ENCODE results near the gene SPON1.

The SPON1 gene

DNA sequence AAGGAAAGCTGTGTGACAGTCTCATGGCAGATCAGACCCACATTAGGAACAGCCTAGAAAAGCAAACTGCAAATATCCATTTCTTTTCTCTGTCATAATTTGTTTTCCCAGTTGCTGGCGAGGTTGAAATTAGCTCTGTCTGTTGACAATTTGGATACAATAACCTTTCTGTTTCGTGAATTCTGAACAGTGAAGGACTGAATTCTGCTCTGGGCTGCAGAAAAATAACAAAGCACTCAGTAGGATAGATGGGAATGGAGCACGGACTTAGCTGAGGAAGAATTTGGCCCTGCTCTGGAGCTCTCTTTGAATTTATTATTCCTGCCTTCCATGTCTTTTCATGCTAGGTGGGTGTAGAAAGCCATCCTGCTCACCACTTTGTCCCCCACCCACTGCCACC is 256.2 kb downstream of the SPON1 start:
- H3K9me2 ChIP-seq (replicated peaks; ENCODE audit: low read depth, low read length) = no peaks in the 10 kb centered on the region
- no peaks in the 10 kb centered on the region for H3K4me1 ChIP-seq (ENCODE audit: insufficient read depth, low read length, poor library complexity, severe bottlenecking)
- no peaks in the 10 kb centered on the region for H3K36me3 ChIP-seq (ENCODE audit: insufficient read depth, low read length)
- no peak overlapping the region for H3K9ac ChIP-seq (ENCODE audit: low read depth, low read length, poor library complexity, severe bottlenecking)
- H3K4me2 ChIP-seq (ENCODE audit: low read depth, low read length, poor library complexity, severe bottlenecking) = no peak overlapping the region
- H3F3A ChIP-seq (ENCODE audit: low read depth) = no peaks in the 10 kb centered on the region
- H3K4me3 ChIP-seq (ENCODE audit: low read length, poor library complexity, severe bottlenecking) = no peak overlapping the region
- H3K9me3 ChIP-seq (ENCODE audit: insufficient read depth, low read depth, low read length) = no peaks in the 10 kb centered on the region
- no peak for TF ChIP-seq EZH2phosphoT487 (IDR thresholded peaks at IDR 0.05; ENCODE audit: borderline replicate concordance)
- TF ChIP-seq, protein P1, sequence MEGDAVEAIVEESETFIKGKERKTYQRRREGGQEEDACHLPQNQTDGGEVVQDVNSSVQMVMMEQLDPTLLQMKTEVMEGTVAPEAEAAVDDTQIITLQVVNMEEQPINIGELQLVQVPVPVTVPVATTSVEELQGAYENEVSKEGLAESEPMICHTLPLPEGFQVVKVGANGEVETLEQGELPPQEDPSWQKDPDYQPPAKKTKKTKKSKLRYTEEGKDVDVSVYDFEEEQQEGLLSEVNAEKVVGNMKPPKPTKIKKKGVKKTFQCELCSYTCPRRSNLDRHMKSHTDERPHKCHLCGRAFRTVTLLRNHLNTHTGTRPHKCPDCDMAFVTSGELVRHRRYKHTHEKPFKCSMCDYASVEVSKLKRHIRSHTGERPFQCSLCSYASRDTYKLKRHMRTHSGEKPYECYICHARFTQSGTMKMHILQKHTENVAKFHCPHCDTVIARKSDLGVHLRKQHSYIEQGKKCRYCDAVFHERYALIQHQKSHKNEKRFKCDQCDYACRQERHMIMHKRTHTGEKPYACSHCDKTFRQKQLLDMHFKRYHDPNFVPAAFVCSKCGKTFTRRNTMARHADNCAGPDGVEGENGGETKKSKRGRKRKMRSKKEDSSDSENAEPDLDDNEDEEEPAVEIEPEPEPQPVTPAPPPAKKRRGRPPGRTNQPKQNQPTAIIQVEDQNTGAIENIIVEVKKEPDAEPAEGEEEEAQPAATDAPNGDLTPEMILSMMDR (conservative IDR thresholded peaks at IDR 0.05; ENCODE audit: low read length) = no peak
- H3K27me3 ChIP-seq (ENCODE audit: insufficient read depth, low read length, poor library complexity, severe bottlenecking) = no peaks in the 10 kb centered on the region
- H2AFZ ChIP-seq (ENCODE audit: low read length) = no peak overlapping the region
- H4K20me1 ChIP-seq (ENCODE audit: insufficient read depth, low read length, poor library complexity, severe bottlenecking) = no peaks in the 10 kb centered on the region
- H3K79me2 ChIP-seq (ENCODE audit: insufficient read depth, low read length) = no peaks in the 10 kb centered on the region

DNA sequence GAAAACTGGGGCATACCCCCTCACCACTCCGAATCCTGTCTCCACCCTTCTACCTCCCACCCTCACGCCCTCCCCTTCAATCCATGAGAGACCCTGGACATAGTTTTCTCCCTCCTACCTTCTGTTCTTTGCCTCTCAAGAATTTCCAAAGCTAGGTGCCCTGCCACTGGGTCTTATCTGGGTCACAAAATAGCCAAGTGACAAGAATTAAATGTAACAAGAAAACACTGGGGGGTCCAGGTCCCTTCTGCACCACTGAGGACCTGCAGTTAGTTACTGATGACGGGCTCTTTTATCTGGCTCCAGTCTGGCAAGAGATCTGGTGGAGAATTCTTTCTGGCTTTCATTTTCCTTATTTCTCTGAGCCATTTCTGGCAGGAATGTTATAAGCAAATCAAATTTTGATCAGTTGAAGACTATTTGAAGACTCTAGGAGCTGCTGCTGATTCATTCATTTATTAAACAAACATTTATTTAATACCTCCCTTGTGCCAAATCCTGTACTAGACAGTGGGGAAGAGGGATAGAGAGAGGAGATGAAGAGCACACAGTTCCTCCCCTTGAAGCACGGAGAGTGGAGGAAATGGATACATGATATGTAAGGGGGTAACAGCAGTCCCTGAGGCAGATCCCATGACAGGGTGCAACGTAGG is 261.2 kb downstream of the SPON1 start:
- H3K36me3 ChIP-seq (ENCODE audit: insufficient read depth, low read length) = no peaks in the 10 kb centered on the region
- H2AFZ ChIP-seq (ENCODE audit: low read length) = no peak overlapping the region
- H3K4me2 ChIP-seq (ENCODE audit: low read depth, low read length, poor library complexity, severe bottlenecking) = no peak overlapping the region
- no peak overlapping the region for H3K4me3 ChIP-seq (ENCODE audit: low read length, poor library complexity, severe bottlenecking)
- no peaks in the 10 kb centered on the region for H3K27me3 ChIP-seq (ENCODE audit: insufficient read depth, low read length, poor library complexity, severe bottlenecking)
- H3K79me2 ChIP-seq (ENCODE audit: insufficient read depth, low read length) = no peaks in the 10 kb centered on the region
- no peaks in the 10 kb centered on the region for H3F3A ChIP-seq (ENCODE audit: low read depth)
- H3K9ac ChIP-seq (ENCODE audit: low read depth, low read length, poor library complexity, severe bottlenecking) = no peak overlapping the region
- no peaks in the 10 kb centered on the region for H3K9me2 ChIP-seq (replicated peaks; ENCODE audit: low read depth, low read length)
- no peaks in the 10 kb centered on the region for H3K4me1 ChIP-seq (ENCODE audit: insufficient read depth, low read length, poor library complexity, severe bottlenecking)
- no peaks in the 10 kb centered on the region for H3K9me3 ChIP-seq (ENCODE audit: insufficient read depth, low read depth, low read length)
- H4K20me1 ChIP-seq (ENCODE audit: insufficient read depth, low read length, poor library complexity, severe bottlenecking) = no peaks in the 10 kb centered on the region
- TF ChIP-seq EZH2phosphoT487 (IDR thresholded peaks at IDR 0.05; ENCODE audit: borderline replicate concordance) = no peak

DNA sequence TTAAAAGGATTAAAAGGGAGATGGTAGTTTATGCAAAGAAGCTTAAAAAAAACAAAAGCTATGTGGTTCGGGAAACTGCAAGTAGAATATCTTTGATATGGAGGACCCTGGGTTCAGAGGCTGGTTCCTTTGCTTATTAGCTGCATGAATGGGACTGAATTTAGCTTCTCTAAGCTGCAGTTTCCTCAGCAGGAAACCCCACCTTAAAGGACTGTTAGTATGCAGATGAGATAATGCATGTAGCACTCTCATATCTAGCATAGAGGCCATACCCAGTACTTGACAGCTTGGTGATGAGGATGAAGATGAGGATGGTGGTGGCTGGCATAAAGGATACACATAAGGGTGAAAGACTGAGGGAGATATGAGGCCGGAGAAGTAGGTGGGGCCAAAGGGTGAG is 261.9 kb downstream of the SPON1 start:
- Histone ChIP-seq H2AFZ (ENCODE audit: low read length) (no peak overlapping the region), H3K9me3 (ENCODE audit: insufficient read depth, low read depth, low read length) (no peaks in the 10 kb centered on the region), H3F3A (ENCODE audit: low read depth) (no peaks in the 10 kb centered on the region), H3K9ac (ENCODE audit: low read depth, low read length, poor library complexity, severe bottlenecking) (no peak overlapping the region), H3K79me2 (ENCODE audit: insufficient read depth, low read length) (no peaks in the 10 kb centered on the region), H4K20me1 (ENCODE audit: insufficient read depth, low read length, poor library complexity, severe bottlenecking) (no peaks in the 10 kb centered on the region), H3K4me2 (ENCODE audit: low read depth, low read length, poor library complexity, severe bottlenecking) (no peak overlapping the region), H3K4me3 (ENCODE audit: low read length, poor library complexity, severe bottlenecking) (no peak overlapping the region), H3K9me2 (replicated peaks; ENCODE audit: low read depth, low read length) (no peaks in the 10 kb centered on the region), H3K4me1 (ENCODE audit: insufficient read depth, low read length, poor library complexity, severe bottlenecking) (no peaks in the 10 kb centered on the region), H3K36me3 (ENCODE audit: insufficient read depth, low read length) (no peaks in the 10 kb centered on the region), H3K27me3 (ENCODE audit: insufficient read depth, low read length, poor library complexity, severe bottlenecking) (no peaks in the 10 kb centered on the region)
- TF ChIP-seq EZH2phosphoT487 (IDR thresholded peaks at IDR 0.05; ENCODE audit: borderline replicate concordance) = no peak
- TF ChIP-seq, protein P1 (conservative IDR thresholded peaks at IDR 0.05; ENCODE audit: low read length) = no peak

DNA sequence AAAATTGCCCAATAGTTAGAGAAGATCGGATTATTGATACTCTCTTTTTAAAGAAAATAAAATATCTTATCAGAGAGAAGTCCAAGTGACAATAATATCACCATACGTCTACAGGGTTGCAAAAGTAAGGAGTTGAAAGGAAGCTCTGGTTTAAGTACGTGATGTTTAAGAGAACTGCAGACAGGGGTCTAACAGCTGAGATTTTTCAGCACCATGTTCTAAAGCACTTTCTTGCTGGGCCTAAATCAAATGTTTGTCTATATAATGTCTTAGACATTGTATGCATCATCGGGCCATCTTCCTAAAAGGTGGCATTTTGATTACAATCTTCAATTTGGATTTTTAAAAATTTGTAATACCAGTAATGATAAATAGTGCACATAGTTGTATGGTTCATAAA is 263.1 kb downstream of the SPON1 start:
- Histone ChIP-seq H3K27me3 (ENCODE audit: insufficient read depth, low read length, poor library complexity, severe bottlenecking) (no peaks in the 10 kb centered on the region), H3K79me2 (ENCODE audit: insufficient read depth, low read length) (no peaks in the 10 kb centered on the region), H3K4me1 (ENCODE audit: insufficient read depth, low read length, poor library complexity, severe bottlenecking) (no peaks in the 10 kb centered on the region), H3K9ac (ENCODE audit: low read depth, low read length, poor library complexity, severe bottlenecking) (no peak overlapping the region), H3K4me2 (ENCODE audit: low read depth, low read length, poor library complexity, severe bottlenecking) (no peak overlapping the region), H4K20me1 (ENCODE audit: insufficient read depth, low read length, poor library complexity, severe bottlenecking) (no peaks in the 10 kb centered on the region), H3K9me2 (replicated peaks; ENCODE audit: low read depth, low read length) (no peaks in the 10 kb centered on the region), H3F3A (ENCODE audit: low read depth) (no peaks in the 10 kb centered on the region), H3K9me3 (ENCODE audit: insufficient read depth, low read depth, low read length) (no peaks in the 10 kb centered on the region), H2AFZ (ENCODE audit: low read length) (no peak overlapping the region), H3K36me3 (ENCODE audit: insufficient read depth, low read length) (no peaks in the 10 kb centered on the region), H3K4me3 (ENCODE audit: low read length, poor library complexity, severe bottlenecking) (no peak overlapping the region)
- TF ChIP-seq, protein P1 (conservative IDR thresholded peaks at IDR 0.05; ENCODE audit: low read length) = no peak
- no peak for TF ChIP-seq EZH2phosphoT487 (IDR thresholded peaks at IDR 0.05; ENCODE audit: borderline replicate concordance)

Measured in Loucy (cell line).